GM18867 (cell line): Measurements from ENCODE around the gene VPS45.
"Not testable (repeated sequence)": the region's sequence is repeated elsewhere in the genome, so short reads cannot be mapped to it uniquely, and the experiment has no call there.

ENCODE experiments used
- ATAC-seq: cut with Tn5 transposase; IDR thresholded peaks from one replicate; pipeline ENCODE4 v1.9.1; 2021; ENCODE audit warnings: mild to moderate bottlenecking, moderate library complexity; ENCODE audit not compliant: unreplicated experiment

VPS45 gene

DNA sequence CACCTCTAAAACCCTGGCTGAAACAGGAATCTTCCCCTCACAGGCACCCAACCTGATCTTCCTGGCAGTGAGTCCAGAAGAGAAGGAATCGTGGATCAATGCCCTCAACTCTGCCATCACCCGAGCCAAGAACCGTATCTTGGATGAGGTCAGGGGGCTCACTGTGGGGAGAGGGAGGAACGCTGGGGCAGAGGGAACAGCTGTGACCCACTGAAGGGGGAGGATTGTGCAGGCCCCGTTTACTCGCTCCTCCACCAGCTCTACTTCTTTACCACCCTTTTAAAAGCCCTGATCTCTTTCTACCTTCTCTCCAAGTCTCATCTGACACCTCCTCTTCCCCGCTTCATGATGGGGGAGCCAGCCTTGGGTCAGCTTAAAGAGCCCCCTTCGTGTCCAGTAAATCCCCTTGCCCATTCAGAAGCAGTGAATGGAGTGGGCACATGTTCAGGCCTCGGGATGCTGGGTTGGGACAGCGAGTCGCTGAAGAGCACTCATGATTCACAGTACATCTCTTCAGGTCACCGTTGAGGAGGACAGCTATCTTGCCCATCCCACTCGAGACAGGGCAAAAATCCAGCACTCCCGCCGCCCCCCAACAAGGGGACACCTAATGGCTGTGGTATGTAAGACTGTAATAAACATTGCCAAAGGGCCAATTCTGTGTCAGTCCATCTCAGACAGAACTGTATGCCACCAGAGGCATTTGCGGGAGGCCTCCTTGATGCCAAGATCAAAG lies 89.5 kb downstream of the VPS45 start:
- no peak for ATAC-seq

DNA sequence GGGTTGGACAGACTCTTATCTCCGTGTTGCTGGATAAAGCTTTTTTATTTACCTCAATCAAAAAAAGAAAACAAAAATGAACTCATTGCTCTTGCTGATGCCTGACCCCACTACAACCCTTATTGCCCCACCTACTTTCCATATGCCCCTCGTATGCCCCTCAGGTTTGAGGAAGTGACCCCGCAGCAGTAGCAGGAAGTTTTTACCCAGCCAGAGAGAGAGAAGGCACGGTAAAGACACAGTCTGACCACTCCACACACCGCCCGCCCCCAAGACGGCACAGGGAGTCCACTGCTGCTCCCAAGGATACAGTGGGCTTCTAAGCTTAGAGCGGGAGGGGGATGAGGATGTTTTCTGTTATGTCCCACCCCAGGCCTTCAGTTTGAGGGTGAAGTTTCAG lies 92.0 kb downstream of the VPS45 start:
- ATAC-seq = no peak

DNA sequence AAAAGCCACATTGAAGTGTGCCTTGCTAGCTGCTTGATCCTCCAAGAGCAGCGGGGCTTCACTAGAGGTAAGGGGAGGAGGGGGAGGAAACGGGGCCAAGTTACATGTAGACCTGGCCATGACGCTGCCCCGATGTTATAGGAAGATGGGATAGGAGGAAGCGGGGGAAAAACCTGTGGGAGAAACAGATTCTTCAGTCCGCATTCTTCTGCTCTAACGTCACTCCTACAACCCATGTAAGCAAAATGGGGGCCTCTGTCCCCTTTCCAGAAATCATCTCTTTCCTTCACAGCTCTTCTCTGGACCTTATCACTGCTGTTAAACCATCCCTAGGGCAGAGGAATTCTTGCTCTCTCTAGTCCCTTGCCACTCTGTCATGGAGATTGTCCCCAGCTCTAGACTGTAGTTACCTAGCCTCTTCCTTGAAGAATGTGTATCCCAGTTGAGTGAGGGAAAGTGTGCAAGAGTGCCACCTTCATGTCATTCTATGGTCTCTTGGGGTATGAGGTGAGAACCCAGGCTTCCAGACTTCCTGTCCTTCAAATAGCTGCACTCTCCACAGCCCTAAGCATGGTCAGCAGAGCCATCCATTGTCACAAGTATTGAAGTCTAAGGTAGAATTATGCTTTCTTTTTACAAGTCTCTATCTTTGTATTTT lies 93.5 kb downstream of the VPS45 start:
- ATAC-seq = no peak

DNA sequence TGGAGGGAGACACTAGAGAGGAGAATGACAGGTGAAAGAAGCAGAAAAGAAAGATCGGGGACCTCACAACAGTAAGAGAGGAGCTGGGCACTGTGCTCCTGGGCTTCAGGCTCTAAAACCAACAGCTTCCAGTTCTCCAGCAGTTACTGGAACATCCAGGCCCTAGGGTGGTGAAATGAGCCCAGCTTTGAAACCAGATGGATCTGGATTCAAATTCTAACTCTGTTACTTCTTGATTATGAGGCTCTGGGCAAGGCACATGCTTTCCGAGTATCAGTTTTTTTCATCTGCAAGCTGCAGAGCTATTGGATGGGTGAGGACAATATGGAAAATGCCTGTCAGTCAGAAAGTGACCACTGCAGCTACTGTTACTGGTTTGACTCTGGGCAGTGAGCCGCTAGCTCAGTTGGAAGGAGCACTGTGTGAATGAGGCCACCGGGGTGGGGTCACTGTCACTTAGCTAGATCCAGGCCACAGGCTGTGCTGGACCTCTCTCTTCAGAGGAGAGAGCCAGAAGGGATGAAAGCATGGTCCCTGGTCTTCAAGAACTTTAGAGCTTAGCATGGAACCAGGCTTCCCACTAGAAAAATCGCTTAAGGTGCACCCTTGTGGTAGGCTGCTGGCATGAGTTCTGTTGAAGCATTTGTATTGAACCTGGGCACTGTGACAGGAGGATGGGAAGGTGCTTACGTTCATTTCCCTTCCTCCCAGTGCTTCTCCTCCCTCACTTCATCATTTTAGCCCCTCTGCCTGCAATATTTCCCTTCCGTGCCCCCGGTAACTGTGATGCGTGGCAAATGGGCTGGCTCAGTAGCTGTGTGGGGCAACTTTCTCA lies 94.4 kb downstream of the VPS45 start:
- ATAC-seq = no peak

DNA sequence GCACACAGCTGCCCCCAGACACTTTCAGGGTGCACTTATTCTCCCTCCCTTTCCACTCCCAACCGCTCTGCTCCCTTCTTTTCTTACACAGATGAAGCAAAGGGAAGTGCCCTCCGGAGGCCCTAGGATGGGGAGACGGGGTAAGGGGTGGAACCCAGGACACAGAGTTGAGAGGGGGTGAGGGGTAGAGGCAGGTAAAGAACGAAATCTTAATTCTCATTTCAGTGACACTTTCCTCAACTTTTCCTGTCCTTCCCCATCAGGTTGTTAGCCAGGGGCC lies 94.9 kb downstream of the VPS45 start:
- ATAC-seq = no peak

DNA sequence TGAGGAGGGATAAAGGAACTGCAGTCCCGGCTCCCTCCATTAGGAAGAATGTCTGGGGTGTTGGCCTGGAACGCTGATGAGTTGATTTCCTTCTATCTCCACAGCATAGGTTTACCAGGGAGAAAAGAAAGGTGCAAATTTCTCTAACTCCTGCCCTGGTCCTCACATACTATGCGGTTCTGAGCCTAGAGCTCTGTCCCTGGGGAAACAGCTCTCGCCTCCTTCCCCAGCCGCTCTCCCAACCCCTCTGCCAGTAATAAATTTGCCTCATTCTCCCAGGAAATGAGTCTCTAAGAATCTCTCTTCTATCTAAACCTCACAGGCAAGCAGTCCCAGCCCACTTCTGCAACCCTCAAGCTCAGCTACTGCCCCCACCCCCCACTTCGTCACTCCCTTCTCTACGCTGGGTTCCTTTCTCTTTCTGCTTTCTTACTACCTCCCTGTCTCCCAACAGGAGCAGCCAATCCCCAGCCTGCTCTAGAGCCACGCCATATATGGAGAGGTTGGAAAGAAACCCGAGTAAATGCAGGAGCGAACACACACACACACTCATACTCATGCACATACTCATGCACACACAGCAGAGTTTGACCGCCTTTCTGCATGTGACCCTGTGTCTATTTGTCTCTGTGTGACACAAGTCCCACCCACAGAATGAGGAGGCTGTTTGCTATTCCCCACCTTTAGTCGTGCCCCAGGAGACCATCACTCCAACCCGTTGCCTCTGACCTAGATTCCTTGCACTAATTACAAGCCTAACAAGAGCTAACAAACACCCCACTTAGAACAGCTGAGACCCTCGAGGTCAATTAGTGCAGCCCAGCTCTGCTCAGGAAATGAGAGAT lies 95.5 kb downstream of the VPS45 start:
- peak; percentile 29 for ATAC-seq

DNA sequence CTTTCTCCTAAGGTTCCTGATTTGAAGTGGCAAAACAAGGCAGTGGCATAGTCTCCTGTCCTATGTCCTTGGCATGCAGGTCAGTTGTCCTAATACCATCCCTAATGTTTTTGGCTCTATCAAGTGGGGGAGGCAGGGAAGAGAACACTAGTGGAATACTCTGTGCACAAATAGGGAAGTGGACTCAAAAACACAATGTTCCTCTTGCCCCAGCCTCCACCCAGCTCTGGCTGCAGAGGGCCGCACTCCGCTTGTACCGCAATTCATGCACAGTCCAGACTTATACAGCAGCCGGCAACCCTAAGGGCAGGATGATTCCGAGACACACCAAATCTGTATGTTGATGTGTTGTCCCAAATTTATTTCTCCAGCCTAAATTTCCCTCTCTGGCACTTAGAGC lies 96.6 kb downstream of the VPS45 start:
- no peak for ATAC-seq

DNA sequence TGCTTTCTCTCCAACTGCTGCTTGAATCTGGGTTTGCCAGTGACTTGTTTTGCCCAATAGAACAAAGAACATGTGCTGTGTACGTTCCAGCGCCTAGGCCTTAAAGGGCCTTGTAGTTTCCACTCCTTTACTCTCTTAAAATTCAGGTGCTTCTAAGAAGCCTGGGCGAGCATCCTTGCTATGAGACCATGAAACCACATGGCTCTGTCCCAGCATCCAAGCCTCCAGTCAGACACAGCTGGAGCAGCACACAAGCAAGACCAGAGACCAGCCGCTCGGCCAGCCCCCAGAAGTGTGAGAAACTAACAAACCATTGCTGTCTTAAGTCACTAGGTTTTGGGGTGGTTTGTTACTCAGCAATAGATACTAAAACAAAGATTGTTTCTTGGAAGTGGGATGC lies 97.2 kb downstream of the VPS45 start:
- ATAC-seq = no peak

DNA sequence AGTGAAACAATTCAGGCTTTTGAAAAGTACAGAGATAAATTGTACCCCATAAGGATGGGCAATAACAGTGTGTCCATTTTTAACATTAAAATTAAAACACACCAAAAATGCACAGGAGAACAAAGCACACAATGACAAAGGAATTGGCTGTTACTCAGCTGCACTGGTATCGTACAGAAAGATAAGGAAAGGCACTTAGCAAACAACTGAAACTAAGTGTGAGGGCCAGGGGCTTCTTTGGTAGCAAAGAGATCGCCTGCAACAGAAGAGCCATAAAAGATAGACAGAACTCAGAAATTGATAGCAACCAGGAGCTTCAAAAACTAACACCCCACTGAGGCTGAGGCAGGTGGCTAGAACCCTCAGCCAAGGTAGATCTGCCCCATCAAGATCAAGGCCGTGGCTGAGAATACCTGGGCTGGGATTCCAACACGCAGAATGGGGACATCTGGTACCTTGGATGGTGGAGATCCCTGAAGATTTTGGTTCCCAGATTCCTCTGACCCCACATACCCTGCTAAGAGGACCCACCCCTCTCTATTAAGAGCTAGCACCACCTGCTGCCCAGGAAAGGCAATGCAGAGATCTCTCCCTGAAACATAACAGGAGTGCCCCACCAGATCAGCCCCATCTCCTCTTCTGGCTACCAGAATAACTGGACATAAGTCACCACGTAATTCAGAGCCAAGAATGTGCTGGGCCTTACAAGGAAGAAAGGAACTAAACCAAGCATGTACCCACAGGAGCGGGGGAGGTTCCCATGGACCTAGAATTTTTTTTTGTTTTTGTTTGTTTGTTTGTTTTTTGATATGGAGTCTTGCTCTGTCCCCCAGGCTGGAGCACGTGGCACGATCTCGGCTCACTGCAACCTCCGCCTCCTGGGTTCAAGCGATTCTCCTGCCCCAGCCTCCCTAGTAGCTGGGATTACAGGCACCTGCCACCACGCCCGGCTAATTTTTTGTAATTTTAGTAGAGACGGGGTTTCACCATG lies 98.3 kb downstream of the VPS45 start:
- no peak for ATAC-seq

DNA sequence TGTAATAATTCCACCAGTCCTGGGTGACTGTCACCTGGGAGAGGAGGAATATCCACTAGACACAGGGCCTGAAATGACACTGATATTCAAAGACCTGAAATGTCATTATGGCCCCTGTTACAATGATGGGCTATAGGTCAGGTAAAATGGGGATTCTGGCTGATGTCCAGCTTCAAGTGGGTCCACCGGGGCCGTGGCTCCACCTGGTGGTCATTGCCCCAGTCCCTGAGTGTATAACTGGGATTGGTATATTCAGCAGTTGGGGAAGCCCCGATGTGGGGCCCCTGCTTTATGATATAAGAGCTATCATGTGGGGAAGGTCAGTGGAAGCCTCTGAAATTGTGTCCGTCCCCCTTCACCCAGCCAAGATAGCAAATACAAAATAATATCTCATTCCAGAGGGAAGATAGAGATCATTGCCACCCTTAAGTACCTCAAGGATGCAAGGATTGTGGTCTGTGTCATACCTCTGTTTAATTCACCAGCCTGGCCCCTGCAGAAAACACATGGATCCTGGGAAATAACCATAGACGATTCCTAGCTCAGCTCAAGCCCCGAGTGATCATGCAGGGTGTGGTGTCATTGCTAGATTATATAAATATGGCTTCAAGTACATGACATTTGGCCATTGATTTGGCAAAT lies 101.5 kb downstream of the VPS45 start:
- ATAC-seq = no peak

DNA sequence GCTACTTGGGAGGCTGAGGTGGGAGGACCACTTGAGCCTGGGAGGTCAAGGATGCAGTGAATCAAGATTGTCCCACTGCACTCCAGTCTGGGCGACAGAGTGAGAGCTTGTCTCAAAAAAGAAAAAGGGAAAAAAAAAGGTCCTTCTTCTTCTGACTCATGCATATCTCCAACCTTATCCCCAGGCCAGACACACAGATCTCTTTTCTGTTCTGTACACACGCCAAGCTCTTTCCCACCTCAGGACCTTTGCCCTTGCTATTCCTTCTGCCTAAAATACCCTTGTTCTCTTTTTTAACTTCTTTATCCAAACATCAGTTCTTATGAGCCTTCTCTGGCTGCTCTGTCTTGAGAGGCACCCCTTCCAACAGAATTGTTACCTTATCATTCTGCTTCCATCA lies 104.2 kb downstream of the VPS45 start:
- ATAC-seq = no peak

DNA sequence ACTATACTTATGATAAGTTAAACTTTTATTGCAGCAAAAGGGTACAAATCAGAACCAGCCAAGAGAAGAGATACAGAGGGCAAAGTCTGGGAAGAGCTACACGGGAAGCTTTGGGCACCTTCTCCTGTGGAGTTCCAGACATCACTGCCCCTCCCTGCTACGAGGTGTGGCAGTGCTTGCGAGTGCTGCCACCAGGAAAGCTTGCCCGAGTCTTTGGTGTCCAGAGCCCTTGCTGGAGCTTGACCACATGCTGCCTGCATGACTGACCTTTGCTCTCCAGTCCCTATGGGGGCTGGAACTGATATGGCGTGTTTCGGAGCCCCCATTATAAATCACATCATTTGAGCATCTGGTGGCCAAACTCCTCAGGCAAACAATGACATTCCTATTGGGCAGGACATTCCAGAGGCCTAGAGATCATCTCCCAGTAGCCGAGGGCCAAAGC lies 105.6 kb downstream of the VPS45 start:
- no peak for ATAC-seq

DNA sequence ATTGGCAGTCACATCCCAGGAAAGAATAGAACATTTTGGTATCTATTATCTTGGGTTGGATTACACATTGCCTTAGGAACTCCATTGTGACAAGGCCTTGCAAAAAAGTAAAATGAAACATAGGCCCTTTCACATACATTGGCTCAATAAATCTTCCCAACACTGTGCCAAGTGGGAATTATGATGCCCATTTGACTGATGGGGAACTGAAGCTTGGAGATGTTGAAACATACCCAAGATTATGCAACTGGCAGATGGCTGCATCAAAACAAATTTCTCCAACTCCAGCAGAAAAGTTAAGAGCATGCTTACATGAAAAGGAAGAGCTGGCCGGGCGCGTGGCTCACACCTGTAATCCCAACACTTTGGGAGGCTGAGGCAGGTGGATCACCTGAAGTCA lies 109.0 kb downstream of the VPS45 start:
- ATAC-seq = no peak

DNA sequence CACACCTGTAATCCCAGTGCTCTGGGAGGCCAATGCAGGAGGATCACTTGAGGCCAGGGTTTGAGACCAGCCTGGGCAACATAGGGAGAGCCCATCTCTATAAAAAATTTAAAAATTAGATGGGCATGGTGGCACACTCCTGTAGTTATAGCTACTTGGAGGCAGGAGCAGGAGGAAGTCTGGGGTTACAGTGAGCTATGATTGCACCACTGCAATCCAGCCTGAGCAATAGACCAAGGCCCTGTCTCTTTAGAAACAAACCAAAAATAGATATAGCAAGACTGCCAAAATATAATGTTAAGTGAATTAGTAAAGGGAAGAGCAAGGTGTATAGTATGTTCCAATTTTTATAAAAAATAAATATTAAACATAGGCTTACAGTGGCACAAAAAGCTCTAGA lies 111.0 kb downstream of the VPS45 start:
- no peak for ATAC-seq

DNA sequence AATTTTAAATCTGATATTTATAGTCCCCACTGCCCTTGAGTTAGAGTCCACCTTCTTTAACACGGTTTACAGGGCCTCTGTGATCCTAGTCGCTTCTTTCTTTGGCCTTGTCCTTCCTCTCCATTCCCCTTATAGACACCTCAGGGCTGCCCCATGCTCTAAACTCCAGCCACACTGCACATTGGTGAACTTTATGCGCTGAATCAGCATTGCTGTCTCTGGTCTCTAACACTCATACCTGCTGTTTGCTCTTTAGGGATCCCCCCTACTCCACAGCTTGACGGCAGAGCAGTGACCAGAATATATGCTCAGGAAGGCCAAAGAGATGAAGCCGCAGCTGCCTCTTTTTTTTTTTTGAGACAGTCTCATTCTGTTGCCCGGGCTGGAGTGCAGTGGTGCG lies 112.3 kb downstream of the VPS45 start:
- no peak for ATAC-seq

DNA sequence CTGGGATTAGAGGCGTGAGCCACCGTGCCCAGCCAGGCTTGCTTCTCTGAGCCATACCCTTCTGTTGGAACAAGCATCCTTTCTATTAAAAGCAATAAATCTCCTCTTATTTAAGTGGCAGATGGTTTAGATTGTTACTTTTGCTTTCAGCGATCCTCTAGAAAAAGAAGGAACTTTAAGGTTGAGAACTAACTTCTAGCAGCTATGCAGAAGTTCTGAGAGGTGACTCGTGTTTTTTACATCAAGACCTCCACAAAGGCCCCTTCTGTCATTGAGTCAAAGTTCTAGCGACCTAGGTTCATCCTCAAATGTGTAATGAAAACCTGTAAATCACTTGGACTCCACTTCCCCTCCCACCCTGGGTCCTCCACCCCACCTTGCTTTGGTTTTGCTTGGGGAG lies 112.9 kb downstream of the VPS45 start:
- ATAC-seq = no peak

DNA sequence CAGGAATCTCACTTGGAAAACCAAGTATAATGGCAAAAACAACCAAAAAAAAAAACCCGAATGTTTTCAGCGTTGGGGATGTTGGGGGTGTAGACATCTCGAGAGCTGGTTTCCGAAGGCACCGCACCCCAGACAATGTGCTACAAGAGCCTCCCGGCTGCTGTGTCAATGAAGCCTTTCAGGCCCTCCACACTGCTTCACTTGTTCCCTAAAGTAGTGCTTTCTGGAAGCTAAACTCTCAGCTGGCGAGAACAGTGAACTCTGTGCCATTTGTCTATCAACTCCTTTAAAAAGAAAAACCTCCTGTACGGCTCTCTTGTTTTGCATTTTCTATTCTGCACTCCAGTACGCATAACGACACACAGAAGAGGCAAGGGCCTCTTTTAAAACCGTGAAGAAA lies 114.7 kb downstream of the VPS45 start:
- ATAC-seq = no peak

DNA sequence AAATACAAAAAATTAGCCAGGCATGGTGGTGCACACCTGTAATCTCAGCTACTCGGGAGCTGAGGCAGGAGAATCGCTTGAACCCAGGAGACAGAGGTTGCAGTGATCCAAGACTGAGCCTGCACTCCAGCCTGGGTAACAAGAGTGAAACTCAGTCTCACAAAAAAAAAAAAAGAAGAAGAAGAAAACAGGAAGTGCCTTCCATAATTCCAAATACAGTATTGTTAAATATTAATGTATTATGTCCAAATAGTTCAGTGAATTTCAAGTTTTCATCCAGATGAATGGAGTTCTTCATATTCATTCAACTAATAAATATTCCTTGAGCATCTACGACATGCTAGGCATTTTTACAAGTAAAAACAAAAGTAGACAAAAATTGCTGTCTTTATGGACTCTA lies 115.5 kb downstream of the VPS45 start:
- ATAC-seq = no peak

DNA sequence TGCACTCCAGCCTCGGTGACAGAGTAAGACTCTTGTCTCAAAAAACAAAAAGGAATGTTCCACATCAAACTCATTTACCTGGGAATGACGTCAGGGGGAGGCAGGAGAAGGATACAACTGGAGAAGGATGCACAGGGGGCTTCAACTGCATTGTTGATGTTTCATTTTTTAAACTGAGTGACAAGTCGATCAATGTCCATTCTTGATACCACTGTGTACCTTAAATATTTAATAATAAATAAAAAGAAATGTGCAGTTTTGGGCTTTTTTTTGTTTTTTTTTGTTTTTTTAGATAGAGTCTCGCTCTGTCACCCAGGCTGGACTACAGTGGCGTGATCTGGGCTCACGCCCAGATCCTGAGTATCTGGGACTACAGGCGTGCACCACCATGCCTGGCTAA lies 117.9 kb downstream of the VPS45 start:
- ATAC-seq = no peak

DNA sequence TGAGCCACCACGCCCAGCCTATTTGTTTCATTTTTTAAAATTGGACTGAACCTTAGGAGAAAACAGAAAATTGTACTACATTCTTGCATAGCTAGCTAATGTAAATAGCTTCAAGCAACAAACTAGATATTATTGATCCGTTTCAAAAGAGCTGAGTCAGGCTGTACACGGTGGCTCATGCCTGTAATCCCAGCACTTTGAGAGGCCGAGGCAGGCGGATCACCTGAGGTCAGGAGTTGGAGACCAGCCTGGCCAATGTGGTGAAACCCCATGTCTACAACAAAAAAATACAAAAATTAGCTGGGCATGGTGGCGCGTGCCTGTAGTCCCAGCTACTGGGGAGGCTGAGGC lies 118.8 kb downstream of the VPS45 start:
- ATAC-seq = not testable (repeated sequence)
